NCI-H460 (cell line): ENCODE results near the gene C1orf21. TPM values are rescaled to one million over a fixed set of nuclear protein-coding genes. Genes with fewer than 3 reads are reported as not detected.

ENCODE experiments used
- DNase-seq: peaks from one replicate; pipeline ENCODE4 v3.0.0-alpha.2; 2016; ENCODE audit warnings: low read depth; ENCODE audit errors: extremely low read depth
- total RNA-seq: library from RNA; depleted of rRNA; stranded (reverse); fragments of >200 nt; shearing (Covaris generic); gene quantifications from 2 replicates; pipeline ENCODE4 v1.2.3, GENCODE V29; 2014

C1orf21 gene
- total RNA-seq, 1 experiment from 2014 or later, result 12.0 TPM

DNA sequence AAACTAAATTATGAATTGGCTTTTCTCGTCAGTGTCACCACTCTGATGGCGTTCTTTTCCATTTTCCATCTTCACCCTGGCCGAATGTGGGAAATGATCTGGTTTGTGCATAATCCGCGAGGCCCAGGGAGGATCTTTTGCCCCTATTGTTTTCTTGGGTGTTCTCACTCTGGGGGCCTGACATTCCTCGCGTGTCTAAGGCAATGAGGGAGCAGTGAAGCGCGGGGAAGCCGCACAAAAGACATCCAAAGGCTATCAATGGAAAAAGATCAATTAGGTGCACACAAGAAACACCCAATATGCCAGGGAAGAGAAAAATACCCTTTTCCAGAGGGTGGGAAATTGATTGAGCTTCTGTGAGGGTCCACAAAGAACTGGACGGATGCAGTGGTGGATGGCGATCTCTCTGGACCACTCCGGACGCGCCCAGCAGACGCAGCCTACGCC is 941 bp upstream of the C1orf21 start:
- no peak for DNase-seq

DNA sequence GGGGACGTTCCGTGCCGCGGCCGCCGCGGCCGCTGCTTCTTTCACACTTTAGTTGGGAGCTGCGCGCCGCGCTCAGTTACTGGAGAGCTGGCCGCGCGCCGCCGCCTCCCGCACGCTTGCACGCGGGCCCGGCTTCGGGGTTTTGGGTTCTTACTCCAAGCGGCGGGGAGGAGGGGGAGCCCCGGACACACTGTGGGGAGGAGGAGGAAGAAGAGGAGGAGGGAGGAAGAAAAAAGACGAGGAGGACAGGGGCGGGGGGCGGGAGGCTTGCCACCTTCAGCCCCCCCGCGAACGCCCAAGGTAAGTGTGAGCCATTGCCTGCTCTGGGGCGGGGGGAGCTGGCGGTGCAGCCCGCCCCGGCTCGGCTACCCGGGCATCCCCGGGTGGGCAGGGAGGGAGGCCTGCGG is 243 bp downstream of the C1orf21 start:
- no peak for DNase-seq

GRCh38 chr1:184387476-184388318 is 868 bp downstream of the C1orf21 start:
- no peak for DNase-seq

- no peak for DNase-seq
Measured at GRCh38 chr1:184388319-184388889, 1.6 kb downstream of the C1orf21 start.

DNA sequence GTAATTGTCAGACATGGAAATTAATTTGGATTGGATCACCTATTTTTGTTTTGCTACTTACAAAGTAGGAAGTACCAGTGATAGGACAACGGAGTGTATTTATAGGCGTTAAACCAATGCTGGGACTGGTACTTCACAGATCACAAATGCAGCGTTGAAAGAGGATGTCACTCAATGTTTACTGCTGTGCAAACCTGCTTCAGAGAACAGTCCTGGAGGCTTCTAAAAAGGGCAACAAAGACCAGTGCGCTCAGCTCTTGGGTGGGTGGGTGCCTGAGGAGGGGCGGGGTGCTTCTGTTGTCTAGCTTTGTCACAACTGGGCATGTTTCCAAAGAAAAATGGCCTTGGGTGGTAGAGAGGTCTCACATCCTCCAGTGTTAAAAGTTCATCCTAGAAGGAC is 2.1 kb downstream of the C1orf21 start:
- DNase-seq, result no peak

GRCh38 chr1:184389446-184389845 is 2.6 kb downstream of the C1orf21 start:
- DNase-seq, result no peak

GRCh38 chr1:184390889-184391288 is 4.1 kb downstream of the C1orf21 start:
- DNase-seq, result no peak

DNA sequence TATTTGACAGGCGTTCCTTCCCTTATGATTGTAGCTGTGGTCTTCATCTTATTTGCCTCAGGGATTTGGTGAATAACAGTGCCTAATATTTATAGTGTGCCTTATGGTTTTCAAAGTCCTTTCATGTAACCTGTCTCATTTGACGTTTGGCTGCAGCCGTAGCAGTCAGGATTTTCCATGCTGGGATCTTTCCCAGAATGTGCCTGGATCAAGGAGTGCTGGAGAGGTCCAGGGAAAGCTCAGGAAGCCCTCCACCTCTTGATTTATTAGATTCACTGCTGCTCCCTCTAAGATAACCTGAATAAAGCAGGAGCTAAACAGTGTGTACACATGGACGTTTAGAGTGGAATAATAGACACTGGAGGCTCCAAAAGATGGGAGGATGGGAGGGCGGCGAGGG is 5.2 kb downstream of the C1orf21 start:
- DNase-seq, result no peak

DNA sequence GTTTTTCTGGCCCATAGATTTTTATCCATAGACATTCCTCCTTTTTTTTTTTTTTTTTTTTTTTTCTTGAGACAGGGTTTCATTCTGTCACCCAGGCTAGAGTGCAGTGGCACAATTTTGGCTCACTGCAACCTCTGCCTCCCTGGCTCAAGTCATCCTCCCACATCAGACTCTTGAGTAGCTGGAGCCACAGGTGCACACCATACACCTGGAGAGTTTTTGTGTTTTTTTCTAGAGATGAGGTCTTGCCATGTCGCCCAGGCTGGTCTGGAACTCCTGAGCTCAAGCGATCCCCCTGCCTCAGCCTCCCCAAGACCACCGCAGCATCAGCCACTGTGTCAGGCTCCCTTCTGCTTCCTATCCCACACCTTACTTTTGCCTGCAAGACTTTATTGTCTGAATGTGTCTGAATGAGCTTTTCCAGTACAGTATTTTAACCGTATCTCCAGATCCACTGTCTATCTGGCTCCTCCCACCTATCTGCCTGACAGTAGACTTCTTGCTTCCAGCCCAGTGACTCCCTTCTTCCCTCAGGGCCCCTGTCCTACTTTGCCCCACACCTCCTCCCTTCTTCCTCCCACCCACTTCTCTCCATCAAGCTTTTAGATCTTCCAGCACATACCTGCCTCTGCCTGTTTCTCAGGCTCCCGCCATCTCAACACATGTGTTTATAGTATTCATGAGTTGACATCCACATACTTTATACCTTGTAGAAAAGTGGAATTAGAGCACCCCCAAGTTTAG is 6.1 kb downstream of the C1orf21 start:
- DNase-seq, result no peak

- no peak for DNase-seq
Measured at GRCh38 chr1:184393962-184394361, 7.1 kb downstream of the C1orf21 start.

DNA sequence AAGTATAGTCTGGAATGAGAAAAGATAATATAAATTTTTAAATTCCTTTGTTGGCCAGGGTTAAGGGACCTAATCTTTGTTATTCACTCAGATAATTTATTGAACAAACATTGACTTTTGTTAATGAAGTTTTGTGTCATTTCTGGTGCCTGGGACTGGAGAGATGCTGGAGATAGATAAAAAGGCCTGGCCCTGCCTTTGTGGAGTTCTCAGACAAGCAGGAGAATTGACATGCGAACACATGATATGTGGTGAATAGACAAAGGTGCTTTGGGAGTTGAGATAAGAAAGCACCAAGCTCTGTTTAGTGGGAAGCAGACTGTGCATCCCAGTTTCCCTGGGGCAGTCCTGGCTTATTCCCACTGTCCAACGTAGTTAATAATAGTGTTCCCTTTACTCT is 8.5 kb downstream of the C1orf21 start:
- DNase-seq, result no peak

GRCh38 chr1:184395937-184396480 is 9.2 kb downstream of the C1orf21 start:
- no peak for DNase-seq

DNA sequence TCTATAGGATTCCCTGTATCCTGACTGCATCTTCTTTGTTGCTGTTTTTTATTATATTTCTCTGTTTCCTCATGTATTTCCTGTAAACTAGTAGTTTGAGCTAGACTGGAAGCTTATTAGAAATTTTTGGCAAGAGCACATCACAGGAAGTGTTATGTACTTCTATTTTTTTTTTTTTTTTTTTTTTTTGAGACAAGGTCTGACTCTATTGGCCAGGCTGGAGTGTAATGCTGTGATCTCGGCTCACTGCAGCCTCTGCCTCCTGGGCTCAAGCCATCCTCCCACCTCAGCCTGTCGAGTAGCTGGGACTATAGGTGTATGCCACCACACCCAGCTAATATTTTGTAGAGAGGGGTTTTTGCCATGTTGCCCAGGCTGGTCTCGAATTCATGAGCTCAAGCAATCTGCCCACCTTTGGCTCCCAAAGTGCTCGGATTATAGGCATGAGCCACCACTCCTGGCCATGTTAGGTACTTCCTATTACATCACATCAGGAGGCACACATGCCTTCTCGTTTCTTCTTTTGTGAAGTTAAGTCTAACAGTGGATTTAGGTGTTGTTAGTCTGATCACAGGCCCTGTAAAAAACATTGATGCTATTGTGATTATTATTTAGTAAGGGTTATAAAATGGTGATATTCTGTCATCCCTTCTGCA is 12.5 kb downstream of the C1orf21 start:
- DNase-seq, result no peak

DNA sequence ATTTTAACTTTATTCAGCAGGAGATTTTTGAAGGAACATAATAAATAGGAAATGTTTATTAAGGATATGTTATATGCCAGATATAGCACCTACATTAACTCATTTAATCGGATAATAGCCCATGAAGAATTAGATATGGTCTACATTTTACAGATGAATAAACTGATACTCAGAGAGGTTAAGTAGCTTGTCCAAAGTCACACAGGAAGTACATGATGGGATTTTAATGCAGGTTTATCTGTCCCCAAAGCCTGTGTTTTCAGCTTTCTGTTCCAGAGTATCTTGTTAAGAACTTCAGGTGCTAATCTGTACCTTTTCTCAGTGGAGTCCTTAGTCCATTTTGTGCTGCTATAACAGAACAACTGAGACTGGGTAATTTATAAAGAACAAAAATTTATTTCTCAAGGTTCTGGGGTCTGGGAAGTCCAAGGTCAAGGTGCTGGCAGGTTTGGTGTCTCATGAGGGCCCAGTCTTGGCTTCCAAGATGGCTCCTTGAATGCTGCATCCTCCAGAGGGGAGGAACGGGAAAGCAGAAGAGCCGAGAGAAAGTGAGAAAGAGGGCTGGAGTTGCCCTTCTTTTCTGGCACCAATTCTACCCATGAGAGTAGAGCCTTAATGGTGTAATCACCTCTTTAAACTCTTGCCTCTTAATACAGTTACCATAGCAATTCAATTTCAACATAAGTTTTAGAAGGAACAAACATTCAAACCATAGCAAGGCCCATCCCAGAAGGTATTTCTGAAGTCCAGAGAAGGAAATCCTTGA is 17.3 kb downstream of the C1orf21 start:
- no peak for DNase-seq

DNA sequence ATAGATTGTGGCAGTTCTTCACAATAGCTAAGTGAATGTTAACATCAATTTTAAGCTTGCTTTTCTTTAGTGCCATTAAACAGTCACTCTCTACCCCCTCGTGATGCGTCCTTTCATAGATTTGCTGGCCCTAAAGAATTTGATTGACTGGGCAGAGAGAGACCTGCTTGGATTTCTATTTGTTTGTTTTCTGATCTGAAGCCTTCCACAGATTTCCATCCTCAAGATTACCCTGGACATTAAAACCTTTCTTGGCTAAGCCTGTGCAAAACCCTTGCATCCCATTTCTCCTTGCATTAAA is 17.8 kb downstream of the C1orf21 start:
- DNase-seq, result no peak

GRCh38 chr1:184405094-184405800 is 18.4 kb downstream of the C1orf21 start:
- DNase-seq, result no peak

DNA sequence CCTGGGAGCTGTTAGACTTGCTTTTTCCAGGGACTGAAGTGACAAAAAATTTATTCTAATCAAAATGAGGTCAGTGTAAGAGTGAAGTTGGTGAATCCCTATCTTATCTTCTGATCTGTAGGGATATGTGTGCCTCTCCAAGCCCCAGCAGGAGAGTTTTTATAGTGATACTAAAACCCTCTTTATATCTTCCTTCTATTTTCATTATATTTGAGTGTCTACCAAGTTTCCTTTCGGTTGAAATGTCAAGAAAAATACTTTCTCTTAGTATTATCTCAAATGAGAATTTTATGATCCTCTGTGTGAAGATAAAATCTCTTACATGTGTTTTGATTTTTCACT is 18.9 kb downstream of the C1orf21 start:
- DNase-seq, result no peak

DNA sequence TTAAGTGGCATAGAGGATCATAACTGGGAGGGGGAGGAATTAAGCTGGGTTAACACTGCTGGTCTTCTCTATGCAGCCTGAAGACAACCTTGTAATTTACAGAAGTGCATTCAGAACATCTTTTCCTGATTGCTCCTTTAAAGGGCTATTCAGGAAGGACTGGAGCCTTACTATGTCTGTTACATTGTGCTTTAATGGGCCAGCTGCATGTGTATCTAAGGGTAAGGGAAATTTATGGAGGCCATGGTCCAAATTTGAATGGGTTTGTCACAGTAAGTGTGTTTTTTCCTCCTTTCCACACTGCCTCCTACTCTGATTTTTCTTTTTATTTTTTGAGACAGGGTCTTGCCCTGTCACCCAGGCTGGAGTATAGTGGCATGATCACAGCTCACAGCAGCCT is 19.6 kb downstream of the C1orf21 start:
- DNase-seq, result no peak

GRCh38 chr1:184407816-184408510 is 21.1 kb downstream of the C1orf21 start:
- DNase-seq, result no peak
